Thoracic aorta (tissue), 2 donors: ENCODE data around the gene PLPPR2. TPM values are rescaled to one million over a fixed set of nuclear protein-coding genes. Genes with fewer than 3 reads are reported as not detected.
"Not testable (repeated sequence)": the region's sequence is repeated elsewhere in the genome, so short reads cannot be mapped to it uniquely, and the experiment has no call there.

Source experiments
- ATAC-seq: fragments of 150-250 bp; one replicate; pipeline ENCODE4 v1.8.0; 2017; ENCODE audit warnings: low read depth; ENCODE audit not compliant: insufficient number of reproducible peaks, low FRiP score
- DNase-seq: peaks from one replicate; pipeline ENCODE4 v3.0.0-alpha.2; 2020; ENCODE audit warnings: low spot score
- H3K27ac ChIP-seq, 2 donors: fragments of 200-600 bp; sonication (generic); 1 replicate in 1 of 2; 2 replicates in 1 of 2; pipeline ENCODE4 v1.5.1; 2016; ENCODE audit warnings: mild to moderate bottlenecking in 2 of 2, moderate library complexity in 2 of 2
- H3K27me3 ChIP-seq: fragments of 200-600 bp; sonication (generic); replicated peaks from 2 replicates; pipeline ENCODE4 v1.6.0; 2016; ENCODE audit warnings: mild to moderate bottlenecking; ENCODE audit not compliant: insufficient read depth
- H3K36me3 ChIP-seq: fragments of 200-600 bp; sonication (generic); one replicate; pipeline ENCODE4 v1.5.1; 2016
- H3K4me1 ChIP-seq, 2 donors: fragments of 200-600 bp; sonication (generic); 1 replicate in 1 of 2; 2 replicates in 1 of 2; pipeline versions ENCODE4 v1.5.1 to v1.6.0; 2016; ENCODE audit warnings: low read depth in 2 of 2, mild to moderate bottlenecking in 1 of 2; ENCODE audit not compliant: control insufficient read depth in 1 of 2
- H3K4me3 ChIP-seq: fragments of 200-600 bp; sonication (generic); 2 replicates; pipeline ENCODE4 v1.5.1; 2016; ENCODE audit warnings: mild to moderate bottlenecking
- H3K9me3 ChIP-seq: fragments of 200-600 bp; sonication (generic); 2 replicates; pipeline ENCODE4 v1.5.1; 2016
- total RNA-seq, 2 donors: library from RNA; depleted of rRNA; stranded (reverse); fragments of >200 nt; gene quantifications; one replicate each; pipeline versions ENCODE4 v1.1.0 to v1.2.3, GENCODE V29; 2016
- TF ChIP-seq, protein P1 (sequence below): fragments of 200-600 bp; sonication (generic); IDR thresholded peaks from one replicate; pipeline ENCODE4 v1.5.1; 2019; ENCODE audit warnings: antibody characterized with exemption

The PLPPR2 gene
- total RNA-seq, 2 donors from 2014 or later, result 55.7 to 69.7 TPM

DNA sequence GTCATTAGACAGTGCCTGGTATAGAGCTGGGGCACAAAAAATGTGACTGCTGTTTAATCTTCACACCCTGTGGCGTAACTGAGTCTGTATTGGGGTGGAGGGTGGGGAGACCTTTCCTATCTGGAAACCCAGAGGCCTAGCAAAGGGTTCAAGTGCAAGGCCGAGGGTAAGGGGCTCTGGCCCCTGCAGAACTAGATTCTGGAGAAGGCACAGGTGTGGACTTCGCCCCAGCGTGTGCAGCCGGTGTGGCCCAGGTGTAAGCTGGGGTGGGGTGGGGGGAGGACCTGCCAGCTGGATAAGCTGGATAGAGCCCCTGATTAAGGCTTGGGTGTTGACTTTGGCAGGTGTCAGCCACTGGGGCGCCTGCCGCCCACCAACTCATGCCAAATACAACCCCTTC is 17.1 kb upstream of the PLPPR2 start:
- H3K4me3 ChIP-seq, result peak overlapping the region; percentile 75
- peaks cover 37% of the 10 kb centered on the region for H3K36me3 ChIP-seq
- H3K27me3 ChIP-seq, result no peaks in the 10 kb centered on the region
- no peaks in the 10 kb centered on the region for H3K9me3 ChIP-seq
- peak overlapping the region; percentile 23 to 63 for H3K27ac ChIP-seq
- ATAC-seq (no peak), DNase-seq (no peak)
- TF ChIP-seq, protein P1, sequence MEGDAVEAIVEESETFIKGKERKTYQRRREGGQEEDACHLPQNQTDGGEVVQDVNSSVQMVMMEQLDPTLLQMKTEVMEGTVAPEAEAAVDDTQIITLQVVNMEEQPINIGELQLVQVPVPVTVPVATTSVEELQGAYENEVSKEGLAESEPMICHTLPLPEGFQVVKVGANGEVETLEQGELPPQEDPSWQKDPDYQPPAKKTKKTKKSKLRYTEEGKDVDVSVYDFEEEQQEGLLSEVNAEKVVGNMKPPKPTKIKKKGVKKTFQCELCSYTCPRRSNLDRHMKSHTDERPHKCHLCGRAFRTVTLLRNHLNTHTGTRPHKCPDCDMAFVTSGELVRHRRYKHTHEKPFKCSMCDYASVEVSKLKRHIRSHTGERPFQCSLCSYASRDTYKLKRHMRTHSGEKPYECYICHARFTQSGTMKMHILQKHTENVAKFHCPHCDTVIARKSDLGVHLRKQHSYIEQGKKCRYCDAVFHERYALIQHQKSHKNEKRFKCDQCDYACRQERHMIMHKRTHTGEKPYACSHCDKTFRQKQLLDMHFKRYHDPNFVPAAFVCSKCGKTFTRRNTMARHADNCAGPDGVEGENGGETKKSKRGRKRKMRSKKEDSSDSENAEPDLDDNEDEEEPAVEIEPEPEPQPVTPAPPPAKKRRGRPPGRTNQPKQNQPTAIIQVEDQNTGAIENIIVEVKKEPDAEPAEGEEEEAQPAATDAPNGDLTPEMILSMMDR, result no peak
- peaks cover 2 to 25% of the 10 kb centered on the region in 2 donors for H3K4me1 ChIP-seq

DNA sequence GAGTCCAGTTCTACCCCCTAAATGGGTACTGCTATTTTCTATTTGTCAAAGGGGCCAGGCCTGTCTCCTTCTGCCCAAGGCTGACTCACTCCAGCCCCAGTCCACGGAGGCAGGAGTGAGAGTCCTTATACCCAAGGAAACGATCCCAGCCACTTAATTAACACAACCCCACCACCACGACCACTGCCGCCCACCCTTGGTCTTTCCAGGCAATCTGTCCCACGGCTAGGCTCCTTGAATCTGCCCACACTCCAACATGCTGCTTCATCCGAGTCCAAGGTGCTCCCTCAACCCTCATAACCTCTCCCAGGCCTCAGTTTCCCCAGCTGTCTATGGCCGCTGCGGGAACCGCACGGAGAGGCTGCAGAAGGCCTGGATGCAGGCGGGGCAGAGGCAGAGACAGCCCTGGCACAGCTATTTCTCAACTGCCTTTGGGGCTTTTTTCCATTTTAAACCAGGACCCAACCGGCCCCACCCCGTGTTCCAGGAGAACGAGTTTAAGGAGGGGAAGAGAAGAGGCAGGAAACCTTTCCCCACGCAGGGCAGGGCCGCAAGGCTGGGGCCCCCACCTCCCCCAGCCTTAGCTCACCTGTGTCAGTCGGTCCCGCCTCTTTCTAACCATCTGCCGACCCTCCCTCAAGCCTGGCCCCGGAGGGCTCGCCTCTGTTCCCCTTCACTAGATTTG is 16.5 kb upstream of the PLPPR2 start:
- TF ChIP-seq, protein P1, result no peak
- Histone ChIP-seq H3K27me3 (no peaks in the 10 kb centered on the region), H3K27ac (peak overlapping the region; percentile 60 to 63), H3K36me3 (peaks cover 31% of the 10 kb centered on the region), H3K4me1 (peaks cover 2 to 31% of the 10 kb centered on the region in 2 donors), H3K4me3 (peak overlapping the region; percentile 75), H3K9me3 (no peaks in the 10 kb centered on the region)
- DNase-seq, result no peak
- no peak for ATAC-seq

DNA sequence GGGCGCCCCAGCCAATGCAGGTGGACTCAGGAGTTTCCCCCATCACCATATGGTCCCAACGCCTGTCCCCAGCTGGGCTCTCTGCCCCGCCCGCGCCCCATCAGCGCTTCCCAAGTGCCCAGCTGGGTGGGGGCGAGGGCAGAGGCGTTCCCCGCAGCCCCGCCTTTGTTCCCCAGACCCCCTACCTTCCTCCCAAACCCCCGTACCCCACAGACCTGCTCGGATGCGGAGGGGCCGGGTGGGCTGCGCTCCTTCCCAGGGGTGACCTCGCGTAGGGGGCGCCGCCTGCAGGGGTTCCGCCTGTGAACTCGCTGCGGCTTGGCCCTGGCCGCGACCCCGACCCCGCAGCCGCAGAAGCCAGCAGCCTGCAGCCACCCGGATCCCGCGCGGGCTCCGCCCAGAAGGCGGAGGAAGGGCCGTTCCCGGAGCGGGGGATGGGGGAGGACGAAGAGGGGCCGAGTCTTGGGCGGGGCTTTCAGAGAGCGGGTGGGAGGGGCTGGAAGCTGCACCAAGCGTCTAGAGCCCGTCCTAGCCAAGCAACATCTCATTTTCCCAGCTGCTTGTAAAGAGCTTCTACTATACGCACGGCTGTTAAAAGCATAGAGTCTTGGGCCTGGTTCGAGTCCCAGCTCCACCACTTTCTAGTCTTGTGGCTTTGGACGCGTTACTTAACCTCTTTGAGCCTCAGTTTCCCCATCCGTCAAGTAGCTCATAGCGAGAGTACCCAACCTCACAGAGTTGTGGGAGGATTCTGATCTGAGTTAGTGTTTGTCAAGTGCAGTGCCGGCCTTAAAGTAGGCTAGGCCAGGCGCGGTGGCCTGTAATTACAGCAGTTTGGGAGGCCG is 15.8 kb upstream of the PLPPR2 start, which contains the start of gene RAB3D:
RAB3D (minus strand) TSS at position 404 of the 845 bp plus-strand sequence. CDS start 2,258 bp downstream, outside the sequence.
- peak within 1 kb of the TSS; percentile 60 to 63 for H3K27ac ChIP-seq
- H3K27me3 ChIP-seq, result no peaks in the 10 kb centered on the region
- no peaks in the 10 kb centered on the region for H3K9me3 ChIP-seq
- TF ChIP-seq, protein P1, result no peak
- DNase-seq (peak; percentile 60), ATAC-seq (peak; percentile 62)
- H3K4me3 ChIP-seq, result peak within 1 kb of the TSS; percentile 75
- H3K4me1 ChIP-seq, result peaks cover 8 to 38% of the 10 kb centered on the region in 2 donors
- peaks cover 24% of the 10 kb centered on the region for H3K36me3 ChIP-seq

DNA sequence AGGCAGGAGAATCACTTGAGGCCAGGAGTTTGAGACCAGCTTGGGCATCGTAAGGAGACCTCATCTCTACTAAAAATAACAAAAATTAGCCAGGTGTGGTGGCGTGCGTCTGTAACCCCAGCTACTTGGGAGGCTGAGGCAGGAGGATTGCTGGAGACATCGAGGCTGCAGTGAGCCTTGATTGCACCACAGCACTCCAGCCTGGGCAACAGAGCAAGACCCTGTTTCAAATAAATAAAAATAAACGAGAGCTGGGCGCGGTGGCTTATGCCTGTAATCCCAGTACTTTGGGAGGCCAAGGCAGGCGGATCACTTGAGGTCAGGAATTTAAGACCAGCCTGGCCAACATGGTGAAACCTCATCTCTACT is 15.1 kb upstream of the PLPPR2 start:
- H3K36me3 ChIP-seq, result peaks cover 18% of the 10 kb centered on the region
- DNase-seq, ATAC-seq, H3K27me3 ChIP-seq, H3K9me3 ChIP-seq: not testable (repeated sequence)
- peak overlapping the region; percentile 75 for H3K4me3 ChIP-seq
- peaks cover 13 to 44% of the 10 kb centered on the region in 2 donors for H3K4me1 ChIP-seq
- peak overlapping the region; percentile 41 to 60 for H3K27ac ChIP-seq

DNA sequence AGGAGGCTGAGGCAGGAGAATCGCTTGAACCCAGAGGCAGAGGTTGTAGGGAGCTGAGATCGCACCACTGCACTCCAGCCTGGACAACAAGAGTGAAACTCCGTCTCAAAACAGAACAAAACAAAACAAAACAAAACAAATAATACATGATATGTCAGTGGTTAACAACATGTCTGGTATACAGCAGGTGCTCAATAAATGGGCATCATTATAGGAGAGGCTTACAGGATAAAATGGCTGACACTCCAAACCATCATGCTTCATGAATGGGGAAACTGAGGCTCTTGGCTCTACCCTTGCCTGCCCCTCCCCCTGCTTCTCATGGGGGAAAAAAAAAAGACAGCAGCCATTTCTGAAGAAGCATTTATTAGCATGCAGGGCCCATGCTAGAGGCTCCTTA is 12.8 kb upstream of the PLPPR2 start:
- no peak for ATAC-seq

More for the DNA sequence above, 12.8 kb upstream of the PLPPR2 start:
- TF ChIP-seq, protein P1, result no peak
- no peak for DNase-seq
- peaks cover 6% of the 10 kb centered on the region for H3K36me3 ChIP-seq
- H3K9me3 ChIP-seq, result no peaks in the 10 kb centered on the region
- no peak overlapping the region for H3K4me3 ChIP-seq
- peaks cover 21 to 59% of the 10 kb centered on the region in 2 donors for H3K4me1 ChIP-seq
- H3K27ac ChIP-seq, result no peak overlapping the region
- no peaks in the 10 kb centered on the region for H3K27me3 ChIP-seq
